Liver (tissue), 9 donors: ENCODE data around the gene ITGA5. TPM values are rescaled to one million over a fixed set of nuclear protein-coding genes. Genes with fewer than 3 reads are reported as not detected.

ENCODE experiments used
- DNase-seq: peaks from one replicate; pipeline ENCODE4 v3.0.0-alpha.2; 2017; ENCODE audit warnings: low spot score
- H3K27ac ChIP-seq, 2 donors: one replicate each; pipeline ENCODE4 v1.7.0; 2013; ENCODE audit warnings: inconsistent platforms in 2 of 2, low read length in 2 of 2, control low read depth in 1 of 2, low read depth in 1 of 2, mild to moderate bottlenecking in 1 of 2
- H3K27me3 ChIP-seq, 4 donors: one replicate each; pipeline versions ENCODE4 v1.6.1 to v1.7.0; 2013; ENCODE audit warnings: low read length in 3 of 4, inconsistent platforms in 1 of 4, mild to moderate bottlenecking in 1 of 4, moderate library complexity in 1 of 4; ENCODE audit not compliant: control insufficient read depth in 4 of 4, insufficient read depth in 4 of 4
- H3K36me3 ChIP-seq, 4 donors: one replicate each; pipeline versions ENCODE4 v1.6.1 to v1.7.0; 2013; ENCODE audit warnings: low read length in 3 of 4, mild to moderate bottlenecking in 3 of 4, low read depth in 1 of 4, moderate library complexity in 1 of 4; ENCODE audit not compliant: control insufficient read depth in 4 of 4, insufficient read depth in 3 of 4
- H3K4me1 ChIP-seq, 4 donors: one replicate each; pipeline versions ENCODE4 v1.6.1 to v1.7.0; 2013; ENCODE audit warnings: low read length in 3 of 4, mild to moderate bottlenecking in 3 of 4, moderate library complexity in 1 of 4; ENCODE audit not compliant: control insufficient read depth in 4 of 4, insufficient read depth in 4 of 4
- H3K4me3 ChIP-seq, 3 donors: one replicate each; pipeline versions ENCODE4 v1.6.1 to v1.7.0; 2013; ENCODE audit warnings: low read length in 3 of 3, control low read depth in 1 of 3, low read depth in 1 of 3, mild to moderate bottlenecking in 1 of 3
- H3K9ac ChIP-seq, 2 donors: one replicate each; pipeline ENCODE4 v1.7.0; 2013; ENCODE audit warnings: low read length in 2 of 2, mild to moderate bottlenecking in 2 of 2, moderate library complexity in 2 of 2, control low read depth in 1 of 2, low read depth in 1 of 2
- H3K9me3 ChIP-seq, 4 donors: one replicate each; pipeline versions ENCODE4 v1.6.1 to v1.7.0; 2013; ENCODE audit warnings: low read length in 3 of 4; ENCODE audit not compliant: control insufficient read depth in 4 of 4
- ATF3 ChIP-seq: IDR thresholded peaks from 2 replicates; pipeline ENCODE4 v1.6.1; 2016; ENCODE audit warnings: antibody characterized with exemption
- CTCF ChIP-seq: fragments of 150-350 bp; IDR thresholded peaks from 2 replicates; pipeline ENCODE4 v1.5.1; 2017; ENCODE audit warnings: improper control_type of control experiment, low read depth, low read length; ENCODE audit not compliant: missing input control
- FOXA1 ChIP-seq: IDR thresholded peaks from 2 replicates; pipeline ENCODE4 v1.6.1; 2016; ENCODE audit warnings: antibody characterized with exemption
- FOXA2 ChIP-seq: IDR thresholded peaks from 2 replicates; pipeline ENCODE4 v1.6.1; 2016; ENCODE audit warnings: antibody characterized with exemption
- GABPA ChIP-seq, 2 donors: IDR thresholded peaks in 1 of 2; conservative IDR thresholded peaks in 1 of 2; 2 replicates each; pipeline ENCODE4 v1.6.1; 2016; ENCODE audit warnings: antibody characterized with exemption in 2 of 2, mild to moderate bottlenecking in 1 of 2, moderate library complexity in 1 of 2
- HNF4G ChIP-seq: IDR thresholded peaks from 2 replicates; pipeline ENCODE4 v1.6.1; 2016; ENCODE audit warnings: antibody characterized with exemption
- JUND ChIP-seq, 2 donors: IDR thresholded peaks; 2 replicates each; pipeline ENCODE4 v1.6.1; 2016; ENCODE audit warnings: antibody characterized with exemption in 2 of 2
- MAX ChIP-seq: IDR thresholded peaks from 2 replicates; pipeline ENCODE4 v1.6.1; 2016; ENCODE audit warnings: antibody characterized with exemption
- RAD21 ChIP-seq, 2 donors: IDR thresholded peaks; 2 replicates each; pipeline ENCODE4 v1.6.1; 2016; ENCODE audit warnings: antibody characterized with exemption in 2 of 2, mild to moderate bottlenecking in 2 of 2
- SP1 ChIP-seq: IDR thresholded peaks from 2 replicates; pipeline ENCODE4 v1.6.1; 2018; ENCODE audit warnings: antibody characterized with exemption, mild to moderate bottlenecking
- TAF1 ChIP-seq: conservative IDR thresholded peaks from 2 replicates; pipeline ENCODE4 v1.6.1; 2016; ENCODE audit warnings: antibody characterized with exemption, mild to moderate bottlenecking
- YY1 ChIP-seq: IDR thresholded peaks from 2 replicates; pipeline ENCODE4 v1.6.1; 2016; ENCODE audit warnings: antibody characterized with exemption, mild to moderate bottlenecking
- ZBTB33 ChIP-seq: IDR thresholded peaks from 2 replicates; pipeline ENCODE4 v1.6.1; 2016; ENCODE audit warnings: antibody characterized with exemption
- WGBS: extraction: QIAGEN DNeasy Blood & Tissue Kit; methylation state at CpG from one replicate; pipeline ENCODE4 v1.1.7; 2013; 5-methylcytosine and 5-hydroxymethylcytosine counted together
- polyA plus RNA-seq, 2 donors: library from polyadenylated mRNA; stranded (reverse) in 1 of 2; unstranded in 1 of 2; fragments of 200-250 nt in 1 of 2; fragments of >200 nt in 1 of 2; fragmentation: Nextera tagmentation in 1 of 2; extraction: Ambion mirVana in 1 of 2; gene quantifications; one replicate each; pipeline versions ENCODE4 v1.2.1 to v1.2.3, GENCODE V29; 2013 to 2015
- total RNA-seq, 2 donors: library from RNA; depleted of rRNA; stranded (reverse); fragments of >200 nt; gene quantifications; one replicate each; pipeline ENCODE4 v1.2.3, GENCODE V29; 2014
- donor health status: healthy.
- donor health status: healthy.
- donor health status: healthy.
- donor health status: healthy.
- donor health status: healthy.

Gene ITGA5
- total and polyA plus RNA-seq, 4 donors = 26.6 to 60.7 (median 39.6) TPM

- H3K27me3 ChIP-seq = no peaks in the 10 kb centered on the region
- H3K4me1 ChIP-seq = peaks cover 4 to 21% (median 16%) of the 10 kb centered on the region in 4 donors
- WGBS = 78% methylated on average over 4 of the region's 4 CpGs
- H3K9ac ChIP-seq = no peak overlapping the region
- TF ChIP-seq RAD21 (IDR thresholded peaks at IDR 0.05) = no peak
- no peak for TF ChIP-seq FOXA2
- TF ChIP-seq SP1 = no peak
- TF ChIP-seq HNF4G = no peak
- TF ChIP-seq CTCF = no peak
- TF ChIP-seq FOXA1 = no peak
- H3K9me3 ChIP-seq = no peaks in the 10 kb centered on the region
- no peak overlapping the region for H3K27ac ChIP-seq
- no peaks in the 10 kb centered on the region for H3K36me3 ChIP-seq
- no peak overlapping the region for H3K4me3 ChIP-seq
- DNase-seq = no peak
Measured at GRCh38 chr12:54421175-54421878, 2.3 kb upstream of the ITGA5 start.

- H3K9me3 ChIP-seq = no peaks in the 10 kb centered on the region
- TF ChIP-seq FOXA2 (no peak), CTCF (no peak), ZBTB33 (no peak), YY1 (no peak), TAF1 (no peak), FOXA1 (no peak), SP1 (no peak), ATF3 (no peak), JUND (IDR thresholded peaks at IDR 0.05) (no peak), GABPA (IDR thresholded peaks at IDR 0.05 in 1 of 2, conservative IDR thresholded peaks at IDR 0.05 in 1 of 2) (no peak), MAX (no peak), HNF4G (no peak), RAD21 (IDR thresholded peaks at IDR 0.05) (no peak)
- H3K9ac ChIP-seq = no peak overlapping the region
- WGBS = 77% methylated on average over 2 of the region's 2 CpGs
- H3K4me1 ChIP-seq = peaks cover 5 to 26% (median 22%) of the 10 kb centered on the region in 4 donors
- H3K27ac ChIP-seq = no peak overlapping the region
- no peaks in the 10 kb centered on the region for H3K36me3 ChIP-seq
- no peak overlapping the region for H3K4me3 ChIP-seq
- H3K27me3 ChIP-seq = no peaks in the 10 kb centered on the region
- no peak for DNase-seq
Measured at GRCh38 chr12:54420766-54421144, 1.7 kb upstream of the ITGA5 start.
